ENCODE data around the gene SEMA7A. TPM values are rescaled to one million over a fixed set of nuclear protein-coding genes. Genes with fewer than 3 reads are reported as not detected.

The SEMA7A gene
- total RNA-seq, 1 donor from 2014 or later: 0.51 TPM

- Mint-ChIP-seq H3K4me3 (ENCODE audit: unreplicated experiment) (no peak overlapping the region), H3K4me1 (ENCODE audit: unreplicated experiment) (peaks cover 7% of the 10 kb centered on the region), H3K9me3 (ENCODE audit: unreplicated experiment) (no peaks in the 10 kb centered on the region), H3K27me3 (ENCODE audit: unreplicated experiment) (no peaks in the 10 kb centered on the region), H3K27ac (ENCODE audit: unreplicated experiment) (no peak overlapping the region), H3K36me3 (ENCODE audit: unreplicated experiment) (no peaks in the 10 kb centered on the region)
- TF ChIP-seq CTCF (IDR thresholded peaks at IDR 0.05): no peak
- no peak for DNase-seq (ENCODE audit: extremely low spot score, unreplicated experiment)
Observed at GRCh38 chr15:74396445-74397238, 37.1 kb downstream of the SEMA7A start.

- Mint-ChIP-seq H3K36me3 (ENCODE audit: unreplicated experiment) (no peaks in the 10 kb centered on the region), H3K4me3 (ENCODE audit: unreplicated experiment) (no peak overlapping the region), H3K4me1 (ENCODE audit: unreplicated experiment) (peaks cover 7% of the 10 kb centered on the region)
Observed at GRCh38 chr15:74396146-74396438, 37.7 kb downstream of the SEMA7A start.

GRCh38 chr15:74395319-74396145, 38.2 kb downstream of the SEMA7A start:
- Mint-ChIP-seq H3K4me1 (ENCODE audit: unreplicated experiment) (peaks cover 7% of the 10 kb centered on the region), H3K36me3 (ENCODE audit: unreplicated experiment) (no peaks in the 10 kb centered on the region), H3K27me3 (ENCODE audit: unreplicated experiment) (no peaks in the 10 kb centered on the region), H3K27ac (ENCODE audit: unreplicated experiment) (no peak overlapping the region), H3K4me3 (ENCODE audit: unreplicated experiment) (no peak overlapping the region), H3K9me3 (ENCODE audit: unreplicated experiment) (no peaks in the 10 kb centered on the region)
- DNase-seq (ENCODE audit: extremely low spot score, unreplicated experiment): no peak
- no peak for TF ChIP-seq CTCF (IDR thresholded peaks at IDR 0.05)

More at GRCh38 chr15:74396146-74396438, 37.7 kb downstream of the SEMA7A start:
- TF ChIP-seq CTCF (IDR thresholded peaks at IDR 0.05): no peak
- Mint-ChIP-seq H3K27me3 (ENCODE audit: unreplicated experiment) (no peaks in the 10 kb centered on the region), H3K27ac (ENCODE audit: unreplicated experiment) (no peak overlapping the region), H3K9me3 (ENCODE audit: unreplicated experiment) (no peaks in the 10 kb centered on the region)
- DNase-seq (ENCODE audit: extremely low spot score, unreplicated experiment): no peak

GRCh38 chr15:74394090-74394846, 39.5 kb downstream of the SEMA7A start:
- no peak for DNase-seq (ENCODE audit: extremely low spot score, unreplicated experiment)
- TF ChIP-seq CTCF (IDR thresholded peaks at IDR 0.05): no peak
- Mint-ChIP-seq H3K27me3 (ENCODE audit: unreplicated experiment) (no peaks in the 10 kb centered on the region), H3K27ac (ENCODE audit: unreplicated experiment) (no peak overlapping the region), H3K36me3 (ENCODE audit: unreplicated experiment) (no peaks in the 10 kb centered on the region), H3K9me3 (ENCODE audit: unreplicated experiment) (no peaks in the 10 kb centered on the region), H3K4me3 (ENCODE audit: unreplicated experiment) (no peak overlapping the region), H3K4me1 (ENCODE audit: unreplicated experiment) (peaks cover 9% of the 10 kb centered on the region)

All from osteocyte (in vitro differentiated cells).